Esophagus muscularis mucosa (tissue), 4 donors: ENCODE results near the gene TRAF2. TPM values are rescaled to one million over a fixed set of nuclear protein-coding genes. Genes with fewer than 3 reads are reported as not detected.
"Not testable (repeated sequence)": the region's sequence is repeated elsewhere in the genome, so short reads cannot be mapped to it uniquely, and the experiment has no call there.

Experiments
- DNase-seq: peaks from one replicate; pipeline ENCODE4 v3.0.0-alpha.2; 2017; ENCODE audit errors: extremely low spot score
- H3K27ac ChIP-seq, 4 donors: fragments of 200-600 bp; sonication (generic); replicated peaks in 1 of 4; 1 replicate in 3 of 4; 2 replicates in 1 of 4; pipeline ENCODE4 v1.5.1; 2016 to 2019; ENCODE audit warnings: mild to moderate bottlenecking in 1 of 4
- H3K27me3 ChIP-seq, 4 donors: fragments of 200-600 bp; sonication (generic); one replicate each; pipeline versions ENCODE4 v1.5.1 to v1.6.0; 2016 to 2019
- H3K36me3 ChIP-seq, 4 donors: fragments of 200-600 bp; sonication (generic); one replicate each; pipeline ENCODE4 v1.5.1; 2016 to 2019
- H3K4me1 ChIP-seq, 4 donors: fragments of 200-600 bp; sonication (generic); one replicate each; pipeline ENCODE4 v1.5.1; 2016 to 2019
- H3K4me3 ChIP-seq, 4 donors: fragments of 200-600 bp; sonication (generic); 1 replicate in 2 of 4; 2 replicates in 2 of 4; pipeline ENCODE4 v1.5.1; 2016 to 2019; ENCODE audit warnings: mild to moderate bottlenecking in 4 of 4, moderate library complexity in 1 of 4
- H3K9me3 ChIP-seq, 4 donors: fragments of 200-600 bp; sonication (generic); 1 replicate in 3 of 4; 2 replicates in 1 of 4; pipeline ENCODE4 v1.5.1; 2016 to 2019
- CTCF ChIP-seq, 3 experiments: fragments of 200-600 bp in 2 of 3; fragments of 450-650 bp in 1 of 3; sonication (generic) in 2 of 3; IDR thresholded peaks; one replicate each; pipeline ENCODE4 v1.5.1; 2017 to 2019; ENCODE audit warnings: antibody characterized with exemption in 3 of 3, mild to moderate bottlenecking in 2 of 3, moderate library complexity in 1 of 3
- EP300 ChIP-seq: sonication (generic); formaldehyde crosslinking; IDR thresholded peaks from one replicate; pipeline ENCODE4 v1.6.1; 2017; ENCODE audit warnings: antibody characterized with exemption
- POLR2A ChIP-seq: fragments of 450-650 bp; IDR thresholded peaks from one replicate; pipeline ENCODE4 v1.6.1; 2017; ENCODE audit warnings: antibody characterized with exemption, moderate library complexity, mild to moderate bottlenecking, low read depth
- POLR2AphosphoS5 ChIP-seq, 2 donors: sonication (generic); formaldehyde crosslinking; IDR thresholded peaks; one replicate each; pipeline ENCODE4 v1.6.1; 2017; ENCODE audit warnings: antibody characterized with exemption in 2 of 2
- WGBS: methylation state at CpG from one replicate; pipeline ENCODE4 v1.1.5; 2018; 5-methylcytosine and 5-hydroxymethylcytosine counted together
- intact Hi-C: fragments of 100-400 bp; cut with DNase I; formaldehyde crosslinking; loops from one replicate; pipeline ENCODE4 v1.15.1; 2023
- total RNA-seq, 4 donors: library from RNA; depleted of rRNA; stranded (reverse); fragments of >200 nt; gene quantifications; one replicate each; pipeline versions ENCODE4 v1.1.0 to v1.2.1, GENCODE V29; 2016

Gene TRAF2
- 10 to 100 TPM in 2 of 4 donors, 1 to 10 TPM in 2; 6.6 to 15.5 (median 12.4) TPM for total RNA-seq

GRCh38 chr9:136885950-136886578 lies at the start of gene TRAF2:
TSS of gene TRAF2 (plus strand) at chr9:136886516. CDS start at chr9:136898741, 12,225 bp downstream.
- Histone ChIP-seq H3K4me3 (peak within 1 kb of the TSS; percentile 76 to 97 (median 84)), H3K36me3 (peaks cover 0 to 15% (median 9%) of the 10 kb centered on the region in 4 donors), H3K4me1 (peaks cover 30 to 44% (median 41%) of the 10 kb centered on the region in 4 donors), H3K9me3 (no peaks in the 10 kb centered on the region), H3K27ac (peak within 1 kb of the TSS; percentile 73 to 86 (median 84)), H3K27me3 (no peaks in the 10 kb centered on the region)
- DNase-seq: peak; percentile 99
- TF ChIP-seq CTCF (IDR thresholded peaks at IDR 0.05) (peak in 1 of 3 experiments; percentile 12), POLR2AphosphoS5 (IDR thresholded peaks at IDR 0.05) (peak; percentile 39 to 72), EP300 (no peak), POLR2A (no peak)
- WGBS: 2% methylated on average over 10 of the region's 88 CpGs
- intact Hi-C loops: no loop called here

- H3K36me3 ChIP-seq: peaks cover 14 to 83% (median 67%) of the 10 kb centered on the region in 4 donors
- H3K4me1 ChIP-seq: peaks cover 12 to 21% (median 19%) of the 10 kb centered on the region in 4 donors
- no peak for DNase-seq
- no peaks in the 10 kb centered on the region for H3K27me3 ChIP-seq
- no peak overlapping the region for H3K27ac ChIP-seq
- no peaks in the 10 kb centered on the region for H3K9me3 ChIP-seq
- H3K4me3 ChIP-seq: no peak overlapping the region
- WGBS: 91% methylated on average over 20 of the region's 27 CpGs
- TF ChIP-seq POLR2AphosphoS5 (IDR thresholded peaks at IDR 0.05) (no peak), POLR2A (no peak), CTCF (IDR thresholded peaks at IDR 0.05) (no peak), EP300 (no peak)
- intact Hi-C loops: no loop called here
Observed at GRCh38 chr9:136837146-136837855, 49.0 kb upstream of the TRAF2 start.

GRCh38 chr9:136837856-136838277 lies 48.4 kb upstream of the TRAF2 start:
- Histone ChIP-seq H3K4me1 (peaks cover 18 to 27% (median 25%) of the 10 kb centered on the region in 4 donors), H3K36me3 (peaks cover 8 to 77% (median 61%) of the 10 kb centered on the region in 4 donors)
- 89% methylated on average over 11 of the region's 15 CpGs for WGBS
- H3K9me3 ChIP-seq, intact Hi-C loops, H3K4me3 ChIP-seq, H3K27ac ChIP-seq, DNase-seq, H3K27me3 ChIP-seq: not testable (repeated sequence)

- H3K4me3 ChIP-seq: no peak overlapping the region
- DNase-seq: no peak
- 79% methylated on average over 10 of the region's 29 CpGs for WGBS
- H3K27ac ChIP-seq: no peak overlapping the region
- peaks cover 0 to 10% (median 4%) of the 10 kb centered on the region in 4 donors for H3K27me3 ChIP-seq
- H3K9me3 ChIP-seq: no peaks in the 10 kb centered on the region
- intact Hi-C loops: no loop called here
- TF ChIP-seq POLR2AphosphoS5 (IDR thresholded peaks at IDR 0.05) (no peak), CTCF (IDR thresholded peaks at IDR 0.05) (no peak), POLR2A (no peak), EP300 (no peak)
- peaks cover 1 to 70% (median 57%) of the 10 kb centered on the region in 4 donors for H3K36me3 ChIP-seq
- H3K4me1 ChIP-seq: peaks cover 25 to 34% (median 32%) of the 10 kb centered on the region in 4 donors
Observed at GRCh38 chr9:136838314-136839228, 47.7 kb upstream of the TRAF2 start.
